NCI-H2196 (cell line): ENCODE data around the gene PACS1.
"Not testable (repeated sequence)": the region's sequence is repeated elsewhere in the genome, so short reads cannot be mapped to it uniquely, and the experiment has no call there.

Source experiments
- DNase-seq: peaks from one replicate; lab custom pipeline; 2025; ENCODE audit not compliant: unreplicated experiment; lab: John Stamatoyannopoulos, UW

Gene PACS1

GRCh38 chr11:66075273-66075672, 5.2 kb downstream of the PACS1 start:
- DNase-seq = no peak

GRCh38 chr11:66076561-66076960, 6.5 kb downstream of the PACS1 start:
- DNase-seq = no peak

DNA sequence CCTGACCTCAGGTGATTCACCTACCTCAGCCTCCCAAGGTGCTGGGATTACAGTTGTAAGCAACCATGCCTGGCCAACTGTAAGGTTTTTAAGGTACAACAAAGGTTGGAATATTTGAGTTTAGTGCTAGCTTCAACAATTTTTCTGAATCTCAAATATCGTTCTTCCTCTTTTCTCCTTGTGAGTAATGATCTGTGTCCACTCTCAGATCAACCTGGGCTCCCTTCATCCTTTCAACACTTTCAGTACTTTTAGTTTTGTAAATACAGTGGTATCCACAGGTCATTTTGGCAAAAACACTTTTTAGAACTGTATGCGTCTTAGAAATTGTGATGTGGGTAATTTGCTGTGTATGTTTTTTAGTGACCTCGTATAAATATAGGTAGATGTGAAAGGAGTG, 7.9 kb downstream of the PACS1 start:
- DNase-seq = no peak

DNA sequence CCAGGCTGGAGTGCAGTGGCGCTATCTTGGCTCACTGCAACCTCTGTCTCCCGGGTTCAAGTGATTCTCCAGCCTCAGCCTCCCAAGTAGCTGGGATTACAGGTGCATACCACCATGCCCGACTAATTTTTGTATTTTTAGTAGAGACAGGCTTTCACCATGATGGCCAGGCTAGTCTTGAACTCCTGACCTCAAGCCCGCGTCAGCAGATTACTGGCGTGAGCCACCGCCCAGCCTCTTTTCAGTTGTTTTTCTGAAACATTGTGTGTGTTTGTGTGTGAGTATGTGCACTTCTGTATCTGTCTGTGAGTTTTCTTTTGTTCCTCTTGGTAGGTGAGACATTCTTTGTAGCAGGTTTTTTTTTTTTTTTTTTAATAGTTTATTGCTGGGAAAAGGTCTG, 8.9 kb downstream of the PACS1 start:
- not testable (repeated sequence) for DNase-seq

DNA sequence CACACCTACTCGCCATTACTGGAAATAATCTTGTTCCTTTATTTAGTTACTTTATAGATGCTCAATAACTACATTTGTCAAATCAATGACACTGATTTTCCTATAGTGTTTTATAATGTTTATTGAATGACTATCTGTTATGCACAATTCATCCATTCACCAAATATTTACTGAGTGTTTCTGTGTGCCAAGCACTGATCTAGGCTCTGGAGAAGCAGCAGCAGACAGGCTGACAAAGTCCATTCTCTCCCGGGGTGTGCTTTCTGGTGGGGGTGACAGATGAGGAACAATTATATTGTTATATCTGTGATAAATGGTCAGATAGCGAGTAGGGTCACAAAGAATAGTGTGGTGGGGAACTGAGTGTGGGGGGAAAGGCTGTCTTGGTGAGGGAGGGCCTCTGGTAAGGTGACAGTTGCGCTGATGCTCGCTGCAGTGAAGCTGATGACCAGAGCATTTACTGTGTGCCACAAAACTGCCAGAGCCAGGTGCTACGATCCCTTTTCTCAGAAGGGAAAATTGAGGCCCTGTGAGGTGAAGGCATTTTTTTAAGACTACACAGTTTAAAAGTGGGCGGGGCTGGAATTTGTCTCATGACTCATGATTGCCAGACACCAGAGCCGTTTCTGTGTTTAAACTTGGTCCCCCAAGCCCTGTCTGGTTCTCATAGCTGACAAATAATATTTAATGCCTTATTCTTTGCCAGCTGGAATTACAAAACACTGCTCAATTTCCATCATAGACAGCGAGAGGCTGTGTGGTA, 10.2 kb downstream of the PACS1 start:
- no peak for DNase-seq

GRCh38 chr11:66081505-66081904, 11.4 kb downstream of the PACS1 start:
- peak; percentile 77 for DNase-seq

- DNase-seq = peak; percentile 65
Observed at GRCh38 chr11:66082946-66083698, 13.1 kb downstream of the PACS1 start.

- no peak for DNase-seq
Observed at GRCh38 chr11:66083767-66084166, 13.7 kb downstream of the PACS1 start.

DNA sequence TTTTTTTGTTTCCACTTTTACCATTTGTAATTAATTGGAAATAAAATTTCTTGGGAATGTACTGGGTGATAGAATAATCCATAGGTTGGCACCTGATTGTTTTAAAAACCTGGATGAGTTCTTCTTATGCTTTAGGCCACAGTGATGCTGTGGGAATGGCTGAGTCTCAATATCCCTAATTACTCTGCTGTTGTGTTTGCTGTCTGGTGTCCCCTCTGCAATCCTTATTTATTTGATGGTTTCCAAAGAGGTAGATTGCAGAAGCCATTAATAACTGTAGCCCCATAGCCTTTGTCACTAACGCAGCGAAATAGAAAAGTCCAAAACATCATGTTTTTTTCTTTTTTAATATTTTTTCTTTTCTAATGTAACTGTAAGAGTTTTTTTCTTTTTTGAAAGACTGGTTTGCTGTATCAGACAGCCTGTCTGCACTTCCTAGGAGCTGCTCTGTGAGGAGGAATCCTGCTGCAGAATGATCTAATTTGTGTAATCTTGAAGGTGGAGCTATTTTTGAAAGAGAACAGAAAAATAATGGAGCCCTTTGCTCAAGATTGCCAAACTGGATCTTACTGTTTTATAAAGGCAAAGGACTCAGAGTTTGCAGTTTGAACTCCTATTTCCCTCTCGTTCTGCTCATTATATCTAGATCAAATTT, 14.9 kb downstream of the PACS1 start:
- DNase-seq = no peak

DNA sequence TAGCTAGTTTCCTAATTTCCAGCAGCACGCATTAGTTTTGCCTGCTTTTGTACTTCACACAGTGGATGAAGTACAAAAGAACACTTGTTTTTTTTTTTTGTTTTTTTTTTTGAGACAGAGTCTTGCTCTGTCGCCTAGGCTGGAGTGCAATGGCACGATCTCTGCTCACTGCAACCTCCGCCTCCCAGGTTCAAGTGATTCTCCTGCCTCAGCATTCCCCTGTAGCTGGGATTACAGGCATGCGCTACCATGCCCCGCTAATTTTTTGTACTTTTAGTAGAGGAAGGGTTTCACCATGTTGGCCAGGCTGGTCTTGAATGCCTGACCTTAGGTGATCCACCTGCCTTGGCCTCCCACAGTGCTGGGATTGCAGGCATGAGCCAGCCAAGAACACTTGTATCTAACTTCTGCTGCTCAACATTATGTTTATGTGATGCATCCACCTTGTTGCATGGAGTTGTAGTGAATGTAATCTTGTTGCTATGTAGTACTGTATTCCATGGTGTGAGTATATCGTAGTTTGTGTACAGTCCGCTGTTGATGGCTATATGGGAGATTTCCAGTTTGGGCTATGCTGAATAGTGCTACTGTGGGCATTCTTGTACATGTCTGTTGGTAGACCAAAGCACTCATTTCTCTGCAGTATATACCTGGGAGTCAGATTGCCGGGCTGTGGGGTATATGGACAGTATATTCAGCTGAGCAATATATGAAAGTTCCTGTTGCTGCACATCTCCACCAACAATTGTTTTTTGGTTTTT, 17.3 kb downstream of the PACS1 start:
- no peak for DNase-seq

DNA sequence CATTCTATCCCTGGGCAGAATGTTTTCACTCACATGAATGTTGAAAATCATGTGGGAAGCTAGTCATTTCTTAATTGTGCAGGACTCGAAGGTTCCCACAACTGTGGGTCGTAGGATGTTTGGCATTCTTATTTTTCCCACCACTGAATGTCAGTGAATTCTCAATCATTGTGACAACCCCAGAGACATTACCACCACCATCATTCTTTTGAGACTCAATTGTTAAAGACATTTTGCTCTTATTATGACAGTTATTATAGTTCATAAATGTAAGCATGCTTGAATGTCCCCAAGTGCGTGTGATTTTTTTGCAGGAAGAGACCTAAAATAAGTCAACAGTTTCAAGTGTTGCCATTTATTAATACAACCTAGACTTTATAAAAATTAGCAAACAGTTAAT, 19.0 kb downstream of the PACS1 start:
- DNase-seq = no peak

GRCh38 chr11:66090288-66090687, 20.2 kb downstream of the PACS1 start:
- DNase-seq = no peak

DNA sequence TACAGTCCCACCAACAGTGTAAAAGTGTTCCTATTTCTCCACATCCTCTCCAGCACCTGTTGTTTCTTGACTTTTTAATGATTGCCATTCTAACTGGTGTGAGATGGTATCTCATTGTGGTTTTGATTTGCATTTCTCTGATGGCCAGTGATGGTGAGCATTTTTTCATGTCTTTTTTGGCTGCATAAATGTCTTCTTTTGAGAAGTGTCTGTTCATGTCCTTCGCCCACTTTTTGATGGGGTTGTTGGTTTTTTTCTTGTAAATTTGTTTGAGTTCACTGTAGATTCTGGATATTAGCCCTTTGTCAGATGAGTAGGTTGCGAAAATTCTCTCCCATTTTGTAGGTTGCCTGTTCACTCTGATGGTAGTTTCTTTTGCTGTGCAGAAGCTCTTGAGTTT, 22.1 kb downstream of the PACS1 start:
- not testable (repeated sequence) for DNase-seq

GRCh38 chr11:66099746-66100145, 29.7 kb downstream of the PACS1 start:
- DNase-seq = not testable (repeated sequence)

DNA sequence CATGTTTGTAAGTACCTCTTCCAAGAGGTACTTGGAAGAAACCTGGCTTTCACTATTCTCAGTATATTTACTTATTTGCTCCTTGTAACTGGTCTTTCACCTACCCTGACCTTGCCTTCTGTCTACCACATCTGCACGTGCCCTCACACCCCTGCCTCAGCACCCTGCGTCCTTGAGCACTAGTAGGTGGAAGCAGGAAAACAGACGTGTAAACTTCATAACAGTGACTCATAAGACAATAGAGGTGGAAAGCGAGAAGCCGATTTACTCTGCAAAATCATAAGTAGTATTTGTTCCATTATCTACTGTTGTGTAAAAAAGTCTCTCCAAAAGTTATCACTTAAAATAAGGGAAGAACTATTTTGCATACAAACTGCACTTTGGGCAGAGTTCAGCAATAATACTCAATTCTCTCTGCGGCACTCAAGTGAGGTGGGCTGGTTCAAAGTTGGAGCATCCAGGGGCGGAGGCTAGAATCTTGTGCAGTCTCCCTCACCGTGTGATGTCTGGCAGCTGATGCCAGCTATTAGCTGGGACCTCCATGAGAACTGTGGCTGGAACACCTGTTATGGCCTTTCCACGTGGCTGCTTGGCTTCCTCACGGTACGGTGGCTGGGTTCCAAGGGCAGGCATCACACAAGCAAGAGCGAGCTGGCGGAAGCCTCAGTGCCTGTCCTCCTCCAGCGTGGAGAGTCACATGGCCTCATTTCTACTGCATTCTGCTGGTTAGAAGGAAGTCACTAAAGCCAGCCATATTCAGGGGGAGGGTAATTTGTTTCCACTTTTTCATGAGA, 30.4 kb downstream of the PACS1 start:
- peak; percentile 89 for DNase-seq

DNA sequence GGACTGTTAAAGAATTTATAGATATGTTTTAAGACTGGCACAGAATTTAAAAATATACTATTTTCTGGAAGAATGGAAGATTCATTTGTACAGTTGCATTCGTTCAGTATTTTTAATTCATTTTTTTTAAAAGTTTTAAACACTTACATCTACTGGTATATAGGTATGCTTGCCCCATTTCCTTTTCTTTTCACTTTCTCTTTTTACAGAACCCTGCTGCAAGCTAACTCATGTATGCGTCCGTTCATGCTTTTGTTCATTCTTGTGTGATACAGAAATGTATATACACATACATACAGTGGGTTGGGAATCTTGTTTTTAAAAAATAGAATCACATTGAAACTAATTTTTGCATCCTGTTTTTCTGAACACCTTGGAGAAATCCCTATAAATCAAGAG, 31.0 kb downstream of the PACS1 start:
- no peak for DNase-seq

DNA sequence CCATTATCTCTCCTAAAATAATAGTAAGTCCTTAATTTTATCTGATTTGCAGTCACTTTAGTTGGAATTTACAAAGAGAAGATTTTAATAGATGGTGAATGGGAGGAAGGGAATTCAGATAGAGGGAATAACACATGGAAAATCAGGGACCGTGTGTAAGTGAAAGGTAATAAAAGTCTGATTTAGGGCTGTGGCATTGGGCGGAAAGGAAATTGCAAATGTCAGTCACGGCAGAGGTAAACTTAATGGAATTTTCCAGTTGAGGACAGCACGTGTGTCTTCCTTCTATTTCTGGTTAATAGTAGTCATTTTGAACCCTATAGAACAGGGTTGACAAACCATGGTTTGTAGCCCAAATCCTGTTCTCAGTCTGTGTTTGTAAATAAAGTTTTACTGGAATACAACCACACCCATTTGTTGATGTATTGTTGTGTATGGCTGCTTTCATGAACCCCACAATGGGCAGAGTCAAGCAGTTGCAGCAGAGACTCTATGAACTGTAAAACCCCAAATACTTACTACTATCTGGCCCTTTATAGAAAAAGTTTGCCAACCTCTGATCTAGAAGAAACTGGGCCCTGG, 34.1 kb downstream of the PACS1 start:
- DNase-seq = no peak

DNA sequence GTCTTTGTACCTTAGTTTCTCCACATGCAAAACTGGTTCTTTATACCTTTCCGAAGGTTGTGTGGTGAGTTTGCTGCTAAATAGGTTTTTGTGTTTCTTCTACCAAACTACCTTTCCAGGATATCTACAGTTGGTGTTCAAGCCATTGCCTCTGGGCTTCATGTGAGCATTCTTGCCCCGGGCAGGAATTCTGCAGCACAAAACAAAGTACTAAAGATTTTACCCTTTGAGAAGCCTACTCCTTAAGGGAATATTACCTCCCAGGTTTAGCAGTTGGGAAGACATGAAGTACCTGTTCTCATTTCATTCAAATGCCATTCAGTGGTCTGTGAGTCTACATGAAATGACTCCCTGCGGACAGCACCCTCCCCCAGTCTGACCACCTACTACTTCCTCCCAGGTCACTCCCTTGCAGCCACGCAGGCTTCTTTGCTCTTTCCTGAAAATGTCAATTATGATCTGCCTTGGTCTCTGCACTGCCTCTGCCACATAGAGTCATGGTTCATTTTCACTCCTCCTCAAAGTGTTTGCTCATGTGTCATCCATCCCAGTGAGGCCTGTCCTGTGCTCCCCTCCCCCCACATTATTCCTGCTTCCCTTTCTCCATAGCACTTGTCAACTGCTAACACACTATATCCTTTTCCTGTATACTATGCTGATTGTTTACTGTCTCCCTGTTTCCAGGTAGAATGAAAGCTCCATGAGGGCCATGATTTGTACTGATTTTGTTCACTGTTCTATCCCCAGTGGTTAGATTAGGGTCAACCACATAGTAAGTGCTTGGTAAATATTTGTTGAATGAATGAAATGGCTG, 36.9 kb downstream of the PACS1 start:
- no peak for DNase-seq
